OCI-LY3 (cell line): ENCODE measurements around the gene RNF113B.

Experiments used
- EZH2phosphoT487 ChIP-seq: fragments of 200-600 bp; shearing (Covaris generic); IDR thresholded peaks from 2 replicates; pipeline ENCODE4 v1.6.1; 2018; ENCODE audit warnings: antibody characterized with exemption, mixed run types, low read depth
- TF ChIP-seq, protein P1 (sequence below): fragments of 200-600, 300-600 bp; sonication (generic); IDR thresholded peaks from 2 replicates; pipeline ENCODE4 v1.5.1; 2014; ENCODE audit warnings: antibody characterized with exemption, low read length, low read depth

DNA sequence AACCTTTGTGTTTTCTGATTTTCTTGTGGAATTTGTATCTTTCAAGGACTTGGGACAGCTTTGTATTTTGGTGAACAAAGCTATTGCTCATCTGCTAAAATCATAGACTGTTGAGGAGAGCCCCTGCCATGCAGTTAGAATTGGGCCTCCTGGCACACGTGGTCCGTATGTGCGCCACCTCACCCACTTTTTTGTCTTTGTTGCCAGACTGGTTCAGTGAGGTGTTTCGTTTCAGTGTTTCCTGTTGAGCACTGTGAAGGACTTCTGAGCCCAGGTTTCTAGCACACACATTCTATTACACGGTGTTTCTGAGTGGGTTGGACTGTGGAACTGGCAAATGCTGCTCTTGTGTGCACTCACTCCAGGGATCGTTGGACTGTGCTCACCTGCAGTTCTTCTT, 37.6 kb upstream of the RNF113B start:
- TF ChIP-seq, protein P1, sequence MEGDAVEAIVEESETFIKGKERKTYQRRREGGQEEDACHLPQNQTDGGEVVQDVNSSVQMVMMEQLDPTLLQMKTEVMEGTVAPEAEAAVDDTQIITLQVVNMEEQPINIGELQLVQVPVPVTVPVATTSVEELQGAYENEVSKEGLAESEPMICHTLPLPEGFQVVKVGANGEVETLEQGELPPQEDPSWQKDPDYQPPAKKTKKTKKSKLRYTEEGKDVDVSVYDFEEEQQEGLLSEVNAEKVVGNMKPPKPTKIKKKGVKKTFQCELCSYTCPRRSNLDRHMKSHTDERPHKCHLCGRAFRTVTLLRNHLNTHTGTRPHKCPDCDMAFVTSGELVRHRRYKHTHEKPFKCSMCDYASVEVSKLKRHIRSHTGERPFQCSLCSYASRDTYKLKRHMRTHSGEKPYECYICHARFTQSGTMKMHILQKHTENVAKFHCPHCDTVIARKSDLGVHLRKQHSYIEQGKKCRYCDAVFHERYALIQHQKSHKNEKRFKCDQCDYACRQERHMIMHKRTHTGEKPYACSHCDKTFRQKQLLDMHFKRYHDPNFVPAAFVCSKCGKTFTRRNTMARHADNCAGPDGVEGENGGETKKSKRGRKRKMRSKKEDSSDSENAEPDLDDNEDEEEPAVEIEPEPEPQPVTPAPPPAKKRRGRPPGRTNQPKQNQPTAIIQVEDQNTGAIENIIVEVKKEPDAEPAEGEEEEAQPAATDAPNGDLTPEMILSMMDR = no peak
- no peak for TF ChIP-seq EZH2phosphoT487
